NCI-H1694 treated with DMSO at 0.1 percent for 48 hours (cell line): ENCODE data around the gene CNP.
"Not testable (repeated sequence)": the region's sequence is repeated elsewhere in the genome, so short reads cannot be mapped to it uniquely, and the experiment has no call there.

Experiments
- DNase-seq: peaks from one replicate; lab custom pipeline; 2025; lab: John Stamatoyannopoulos, UW

CNP gene

GRCh38 chr17:42009170-42009569, 42.6 kb downstream of the CNP start:
- DNase-seq: no peak

- DNase-seq: not testable (repeated sequence)
Measured at GRCh38 chr17:42010266-42010680, 43.7 kb downstream of the CNP start.

GRCh38 chr17:42010898-42011516, 44.4 kb downstream of the CNP start:
- no peak for DNase-seq

- not testable (repeated sequence) for DNase-seq
Measured at GRCh38 chr17:42012363-42012762, 45.8 kb downstream of the CNP start.

GRCh38 chr17:42013740-42014139, 47.1 kb downstream of the CNP start:
- not testable (repeated sequence) for DNase-seq

- no peak for DNase-seq
Measured at GRCh38 chr17:42016411-42016831, 49.8 kb downstream of the CNP start.

- peak; percentile 92 for DNase-seq
Measured at GRCh38 chr17:42016941-42017865, 50.6 kb downstream of the CNP start, which contains the start of gene DNAJC7. TSS of gene DNAJC7 (minus strand) at chr17:42017439. CDS start at chr17:42017416, 23 bp downstream.

- DNase-seq: no peak
Measured at GRCh38 chr17:42017866-42018200, 51.2 kb downstream of the CNP start.

- DNase-seq: no peak
Measured at GRCh38 chr17:42018339-42018738, 51.7 kb downstream of the CNP start.

- no peak for DNase-seq
Measured at GRCh38 chr17:42018988-42019387, 52.4 kb downstream of the CNP start.

- peak; percentile 69 for DNase-seq
Measured at GRCh38 chr17:42019509-42020404, 53.2 kb downstream of the CNP start, which contains the start of gene NKIRAS2. TSS of gene NKIRAS2 (plus strand) at chr17:42020090. CDS start at chr17:42021578, 1,488 bp downstream.

- DNase-seq: not testable (repeated sequence)
Measured at GRCh38 chr17:42020845-42021244, 54.2 kb downstream of the CNP start.

GRCh38 chr17:42023524-42024349, 57.1 kb downstream of the CNP start:
- DNase-seq: no peak

GRCh38 chr17:42025191-42025579, 58.6 kb downstream of the CNP start:
- DNase-seq: no peak

GRCh38 chr17:42025936-42026335, 59.3 kb downstream of the CNP start:
- DNase-seq: no peak

- DNase-seq: no peak
Measured at GRCh38 chr17:42026857-42027589, 60.4 kb downstream of the CNP start.
